DND-41 (cell line): Measurements from ENCODE around the gene ARPC1A.

Experiments
- ATAC-seq: fragments of 200-7000 bp; cut with Tn5 transposase; 3 replicates; pipeline ENCODE4 v1.9.1; 2021; ENCODE audit warnings: low read depth; ENCODE audit not compliant: insufficient read depth
- DNase-seq: peaks from one replicate; pipeline ENCODE4 v3.0.0-alpha.2; 2020
- H2AFZ ChIP-seq: 2 replicates; pipeline ENCODE4 v1.6.0; 2012; ENCODE audit warnings: low read depth, low read length
- H3K27ac ChIP-seq: 2 replicates; pipeline ENCODE4 v1.5.1; 2012; ENCODE audit warnings: low read length, inconsistent platforms
- H3K27me3 ChIP-seq: fragments of 200-600 bp; sonication (generic); 2 replicates; pipeline ENCODE4 v1.6.0; 2012; ENCODE audit warnings: low read length, mild to moderate bottlenecking, inconsistent platforms; ENCODE audit not compliant: insufficient read depth, poor library complexity
- H3K36me3 ChIP-seq: 2 replicates; pipeline ENCODE4 v1.5.1; 2012; ENCODE audit warnings: low read length, inconsistent platforms; ENCODE audit not compliant: insufficient read depth
- H3K4me1 ChIP-seq: 2 replicates; pipeline ENCODE4 v1.5.1; 2012; ENCODE audit warnings: mild to moderate bottlenecking, low read length; ENCODE audit not compliant: insufficient read depth
- H3K4me2 ChIP-seq: 2 replicates; pipeline ENCODE4 v1.6.0; 2012; ENCODE audit warnings: mild to moderate bottlenecking, moderate library complexity, low read length, inconsistent platforms; ENCODE audit not compliant: insufficient read depth
- H3K4me3 ChIP-seq, 2 experiments: fragments of 200-600 bp in 1 of 2; shearing (Covaris generic) in 1 of 2; 2 replicates each; pipeline ENCODE4 v1.5.1; 2012 to 2016; ENCODE audit warnings: inconsistent platforms in 2 of 2, low read length in 2 of 2, mild to moderate bottlenecking in 2 of 2, low read depth in 1 of 2, moderate library complexity in 1 of 2
- H3K79me2 ChIP-seq: 2 replicates; pipeline ENCODE4 v1.6.0; 2012; ENCODE audit warnings: low read length, inconsistent platforms; ENCODE audit not compliant: insufficient read depth
- H3K9ac ChIP-seq: 2 replicates; pipeline ENCODE4 v1.6.0; 2012; ENCODE audit warnings: low read depth, mild to moderate bottlenecking, inconsistent platforms, low read length, moderate library complexity
- H3K9me3 ChIP-seq: 2 replicates; pipeline ENCODE4 v1.5.1; 2012; ENCODE audit warnings: low read length, moderate library complexity, mild to moderate bottlenecking, inconsistent platforms; ENCODE audit not compliant: insufficient read depth, severe bottlenecking
- H4K20me1 ChIP-seq: 2 replicates; pipeline ENCODE4 v1.6.0; 2012; ENCODE audit warnings: low read length; ENCODE audit not compliant: insufficient read depth
- CTCF ChIP-seq: IDR thresholded peaks from 2 replicates; pipeline ENCODE4 v1.5.1; 2012; ENCODE audit warnings: borderline replicate concordance, low read length, moderate library complexity, mild to moderate bottlenecking; ENCODE audit not compliant: poor library complexity, severe bottlenecking; ENCODE audit errors: extremely low read depth
- EZH2 ChIP-seq: IDR thresholded peaks from 3 replicates; pipeline ENCODE4 v1.6.1; 2012; ENCODE audit warnings: borderline replicate concordance, low read depth, mild to moderate bottlenecking, moderate library complexity, low read length, inconsistent platforms; ENCODE audit not compliant: severe bottlenecking

The ARPC1A gene

GRCh38 chr7:99392659-99393354, 67.1 kb downstream of the ARPC1A start:
- Histone ChIP-seq H3K27ac (no peak overlapping the region), H3K9me3 (no peaks in the 10 kb centered on the region), H3K4me1 (no peaks in the 10 kb centered on the region), H3K79me2 (peaks cover 18% of the 10 kb centered on the region), H3K27me3 (no peaks in the 10 kb centered on the region), H4K20me1 (peaks cover 48% of the 10 kb centered on the region), H3K4me2 (no peak overlapping the region), H3K9ac (no peak overlapping the region), H3K36me3 (peaks cover 91% of the 10 kb centered on the region), H2AFZ (no peak overlapping the region), H3K4me3 (no peak overlapping the region)
- ATAC-seq (no peak), DNase-seq (no peak)
- TF ChIP-seq EZH2 (no peak), CTCF (no peak)

- ATAC-seq (0 out of 3 replicates have a peak, but pooled peaks have one; percentile 7), DNase-seq (no peak)
- Histone ChIP-seq H3K9me3 (no peaks in the 10 kb centered on the region), H2AFZ (no peak overlapping the region), H3K4me3 (no peak overlapping the region), H3K27ac (no peak overlapping the region), H3K36me3 (peaks cover 91% of the 10 kb centered on the region), H3K4me2 (no peak overlapping the region), H3K27me3 (no peaks in the 10 kb centered on the region), H3K4me1 (no peaks in the 10 kb centered on the region), H3K79me2 (peaks cover 20% of the 10 kb centered on the region), H3K9ac (no peak overlapping the region), H4K20me1 (peaks cover 48% of the 10 kb centered on the region)
- TF ChIP-seq CTCF (no peak), EZH2 (no peak)
These were observed 67.9 kb downstream of the ARPC1A start for GRCh38 chr7:99393355-99394187.

- Histone ChIP-seq H3K27me3 (no peaks in the 10 kb centered on the region), H3K27ac (no peak overlapping the region), H3K36me3 (peaks cover 96% of the 10 kb centered on the region), H3K79me2 (peaks cover 22% of the 10 kb centered on the region), H3K4me2 (no peak overlapping the region), H3K4me1 (no peaks in the 10 kb centered on the region), H2AFZ (no peak overlapping the region), H3K9ac (no peak overlapping the region), H3K9me3 (no peaks in the 10 kb centered on the region), H4K20me1 (peaks cover 53% of the 10 kb centered on the region), H3K4me3 (no peak overlapping the region)
- ATAC-seq = no peak
- no peak for TF ChIP-seq EZH2
- no peak for TF ChIP-seq CTCF
- no peak for DNase-seq
These were observed 68.4 kb downstream of the ARPC1A start for GRCh38 chr7:99394188-99394502.
